HCT116 (cell line): ENCODE results near the gene ADAM8. TPM values are rescaled to one million over a fixed set of nuclear protein-coding genes. Genes with fewer than 3 reads are reported as not detected.

Experiments used
- ATAC-seq: fragments of 200-7000 bp; cut with Tn5 transposase; 2 replicates; pipeline ENCODE4 v1.9.1; 2020; ENCODE audit warnings: mild to moderate bottlenecking, moderate library complexity
- BruUV-seq: library from RNA; stranded (reverse); fragments of 400-500 nt; replicated peaks from 2 replicates; lab custom pipeline; 2021; lab: Mats Ljungman, UMichigan
- CTCF ChIA-PET: fragments of 300-600 bp; sonication (Branson Sonifier 250); formaldehyde crosslinking; loops from one replicate; lab custom pipeline; 2021; ENCODE audit warnings: antibody characterized with exemption; lab: Charles Lee
- POLR2A ChIA-PET: fragments of 300-600, 350-600 bp; sonication (Branson Sonifier 250); formaldehyde crosslinking; loops from one replicate; lab custom pipeline; 2021; ENCODE audit warnings: antibody characterized with exemption; lab: Charles Lee
- RAD21 ChIA-PET, 2 experiments: fragments of 300-600 bp; sonication (Branson Sonifier 250); formaldehyde crosslinking; loops; one replicate each; lab custom pipeline; 2023; ENCODE audit warnings: low total read pairs in 2 of 2; ENCODE audit not compliant: uncharacterized antibody in 2 of 2, unreplicated experiment in 2 of 2, low non-redundant PET in 1 of 2; lab: Charles Lee
- DNase-seq: peaks from one replicate; pipeline ENCODE4 v3.0.0-alpha.2; 2010; ENCODE audit warnings: low read depth, low spot score
- H2AFZ ChIP-seq: fragments of 200-600 bp; shearing (Covaris generic), sonication (generic); 2 replicates; pipeline ENCODE4 v1.6.1; 2017; ENCODE audit warnings: low read depth, mixed run types, mixed read lengths, antibody characterized with exemption, low read length; ENCODE audit not compliant: poor library complexity, severe bottlenecking
- H3K27ac ChIP-seq: 2 replicates; pipeline ENCODE4 v1.5.1; 2012; ENCODE audit warnings: low read depth, low read length
- H3K27me3 ChIP-seq: fragments of 200-600 bp; sonication (generic); 2 replicates; pipeline ENCODE4 v1.6.1; 2016; ENCODE audit warnings: mixed run types, low read length, mixed read lengths; ENCODE audit not compliant: insufficient read depth
- H3K36me3 ChIP-seq, 2 experiments: fragments of 200-500 bp in 1 of 2; fragments of 200-600 bp in 1 of 2; sonication (Bioruptor generic) in 1 of 2; sonication (generic) in 1 of 2; 2 replicates each; pipeline versions ENCODE4 v1.5.1 to v1.6.1; 2014 to 2016; ENCODE audit warnings: low read length in 2 of 2, inconsistent platforms in 1 of 2, mixed read lengths in 1 of 2, mixed run types in 1 of 2; ENCODE audit not compliant: insufficient read depth in 2 of 2, control insufficient read depth in 1 of 2
- H3K4me1 ChIP-seq, 2 experiments: fragments of 200-600 bp in 1 of 2; sonication (generic) in 1 of 2; 2 replicates each; pipeline versions ENCODE4 v1.5.1 to v1.6.1; 2012 to 2017; ENCODE audit warnings: low read length in 2 of 2, inconsistent platforms in 1 of 2, mild to moderate bottlenecking in 1 of 2, mixed read lengths in 1 of 2, mixed run types in 1 of 2, moderate library complexity in 1 of 2; ENCODE audit not compliant: insufficient read depth in 2 of 2, control insufficient read depth in 1 of 2
- H3K4me2 ChIP-seq: fragments of 200-600 bp; sonication (generic); 2 replicates; pipeline ENCODE4 v1.6.1; 2017; ENCODE audit warnings: mixed run types, low read length, mixed read lengths
- H3K4me3 ChIP-seq, 2 experiments: fragments of 200-600 bp in 1 of 2; sonication (generic) in 1 of 2; replicated peaks in 1 of 2; 2 replicates each; pipeline ENCODE4 v1.5.1; 2011 to 2016; ENCODE audit warnings: low read length in 2 of 2, control low read depth in 1 of 2, low read depth in 1 of 2, mild to moderate bottlenecking in 1 of 2, mixed read lengths in 1 of 2, mixed run types in 1 of 2
- H3K79me2 ChIP-seq: fragments of 200-600 bp; sonication (generic); 2 replicates; pipeline ENCODE4 v1.6.1; 2017; ENCODE audit warnings: mild to moderate bottlenecking, mixed run types, low read length, moderate library complexity, mixed read lengths; ENCODE audit not compliant: insufficient read depth
- H3K9ac ChIP-seq: fragments of 200-600 bp; sonication (generic); 2 replicates; pipeline ENCODE4 v1.6.1; 2016; ENCODE audit warnings: low read length, mixed read lengths
- H3K9me2 ChIP-seq: fragments of 200-600 bp; sonication (generic), shearing (Covaris generic); 2 replicates; pipeline ENCODE4 v1.6.1; 2017; ENCODE audit warnings: mixed run types, mild to moderate bottlenecking, moderate library complexity; ENCODE audit not compliant: insufficient read depth
- H3K9me3 ChIP-seq, 2 experiments: fragments of 200-500 bp in 1 of 2; fragments of 200-600 bp in 1 of 2; sonication (Bioruptor generic) in 1 of 2; sonication (generic) in 1 of 2; 2 replicates each; pipeline ENCODE4 v1.6.1; 2014 to 2017; ENCODE audit warnings: low read length in 2 of 2, mixed read lengths in 2 of 2, inconsistent platforms in 1 of 2, low read depth in 1 of 2, mild to moderate bottlenecking in 1 of 2, mixed run types in 1 of 2, moderate library complexity in 1 of 2; ENCODE audit not compliant: control insufficient read depth in 1 of 2, insufficient read depth in 1 of 2
- H4K20me1 ChIP-seq: fragments of 200-600 bp; sonication (generic), shearing (Covaris generic); 2 replicates; pipeline ENCODE4 v1.6.1; 2017; ENCODE audit warnings: mixed run types, mild to moderate bottlenecking, moderate library complexity; ENCODE audit not compliant: insufficient read depth
- EGR1 ChIP-seq: IDR thresholded peaks from 2 replicates; pipeline ENCODE4 v1.6.1; 2012; ENCODE audit warnings: low read depth
- ELF1 ChIP-seq: IDR thresholded peaks from 2 replicates; pipeline ENCODE4 v1.6.1; 2012; ENCODE audit warnings: low read depth, borderline replicate concordance
- EZH2 ChIP-seq: fragments of 200-600 bp; sonication (generic); IDR thresholded peaks from 2 replicates; pipeline ENCODE4 v1.6.1; 2017; ENCODE audit warnings: antibody characterized with exemption, mixed run types
- EZH2phosphoT487 ChIP-seq: fragments of 200-600 bp; IDR thresholded peaks from 2 replicates; pipeline ENCODE4 v1.6.1; 2018; ENCODE audit warnings: antibody characterized with exemption, borderline replicate concordance
- SIN3A ChIP-seq: IDR thresholded peaks from 2 replicates; pipeline ENCODE4 v1.6.1; 2012; ENCODE audit warnings: low read depth
- SP1 ChIP-seq: IDR thresholded peaks from 2 replicates; pipeline ENCODE4 v1.6.1; 2012; ENCODE audit warnings: low read depth
- SRF ChIP-seq: IDR thresholded peaks from 2 replicates; pipeline ENCODE4 v1.6.1; 2012; ENCODE audit warnings: low read depth
- TCF7L2 ChIP-seq: IDR thresholded peaks from 2 replicates; pipeline ENCODE4 v1.7.0; 2011; ENCODE audit warnings: borderline replicate concordance, inconsistent platforms; ENCODE audit not compliant: insufficient read depth, insufficient read length; ENCODE audit errors: extremely low read depth
- ZFX ChIP-seq: fragments of 450-650 bp; IDR thresholded peaks from 2 replicates; pipeline ENCODE4 v1.6.1; 2017
- ZNF274 ChIP-seq: fragments of 200-500 bp; sonication (Bioruptor generic); IDR thresholded peaks from 2 replicates; pipeline ENCODE4 v1.6.1; 2014; ENCODE audit warnings: mild to moderate bottlenecking, low read depth, low read length, inconsistent platforms
- intact Hi-C: fragments of 100-400 bp; cut with micrococcal nuclease; formaldehyde crosslinking; loops from 2 replicates; pipeline ENCODE4 v1.10.0; 2022
- total RNA-seq: library from RNA; stranded (reverse); gene quantifications from one replicate; pipeline ENCODE4 v1.2.1, GENCODE V29; 2021; ENCODE audit not compliant: unreplicated experiment
- TF ChIP-seq, protein P1 (sequence below): IDR thresholded peaks from 2 replicates; pipeline ENCODE4 v1.6.1; 2012; ENCODE audit warnings: low read depth

Gene ADAM8
- total RNA-seq, 1 experiment from 2014 or later = 4.1 TPM

DNA sequence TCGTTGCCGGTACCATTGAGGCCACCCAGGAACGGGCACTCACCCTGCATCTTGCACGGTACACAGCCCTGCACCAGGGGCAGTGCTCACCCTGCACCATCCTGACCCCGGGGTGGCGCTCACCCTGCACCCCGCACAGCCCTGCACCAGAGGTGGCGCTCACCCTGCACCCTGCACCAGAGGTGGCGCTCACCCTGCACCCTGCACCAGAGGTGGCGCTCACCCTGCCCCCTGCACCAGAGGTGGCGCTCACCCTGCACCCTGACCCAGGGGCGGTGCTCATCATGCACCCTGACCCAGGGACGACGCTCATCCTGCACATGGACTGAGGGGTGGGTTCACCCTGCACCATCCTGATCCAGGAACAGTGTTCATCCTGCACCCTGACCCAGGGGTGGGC is 25.6 kb upstream of the ADAM8 start:
- intact Hi-C loops = no loop called here
- no peak overlapping the region for H3K4me2 ChIP-seq
- peaks cover 0 to 4% of the 10 kb centered on the region in 2 experiments; a peak in 2 of 4 replicates for H3K36me3 ChIP-seq
- no peak overlapping the region for H3K9ac ChIP-seq
- peaks cover 2 to 3% of the 10 kb centered on the region in 2 experiments; a peak in 2 of 4 replicates for H3K4me1 ChIP-seq
- peaks cover 38% of the 10 kb centered on the region for H3K79me2 ChIP-seq
- POLR2A ChIA-PET = no interaction called here
- H3K27me3 ChIP-seq = no peaks in the 10 kb centered on the region
- no peaks in the 10 kb centered on the region for H3K9me3 ChIP-seq
- ATAC-seq (no peak), DNase-seq (no peak)
- TF ChIP-seq, protein P1, sequence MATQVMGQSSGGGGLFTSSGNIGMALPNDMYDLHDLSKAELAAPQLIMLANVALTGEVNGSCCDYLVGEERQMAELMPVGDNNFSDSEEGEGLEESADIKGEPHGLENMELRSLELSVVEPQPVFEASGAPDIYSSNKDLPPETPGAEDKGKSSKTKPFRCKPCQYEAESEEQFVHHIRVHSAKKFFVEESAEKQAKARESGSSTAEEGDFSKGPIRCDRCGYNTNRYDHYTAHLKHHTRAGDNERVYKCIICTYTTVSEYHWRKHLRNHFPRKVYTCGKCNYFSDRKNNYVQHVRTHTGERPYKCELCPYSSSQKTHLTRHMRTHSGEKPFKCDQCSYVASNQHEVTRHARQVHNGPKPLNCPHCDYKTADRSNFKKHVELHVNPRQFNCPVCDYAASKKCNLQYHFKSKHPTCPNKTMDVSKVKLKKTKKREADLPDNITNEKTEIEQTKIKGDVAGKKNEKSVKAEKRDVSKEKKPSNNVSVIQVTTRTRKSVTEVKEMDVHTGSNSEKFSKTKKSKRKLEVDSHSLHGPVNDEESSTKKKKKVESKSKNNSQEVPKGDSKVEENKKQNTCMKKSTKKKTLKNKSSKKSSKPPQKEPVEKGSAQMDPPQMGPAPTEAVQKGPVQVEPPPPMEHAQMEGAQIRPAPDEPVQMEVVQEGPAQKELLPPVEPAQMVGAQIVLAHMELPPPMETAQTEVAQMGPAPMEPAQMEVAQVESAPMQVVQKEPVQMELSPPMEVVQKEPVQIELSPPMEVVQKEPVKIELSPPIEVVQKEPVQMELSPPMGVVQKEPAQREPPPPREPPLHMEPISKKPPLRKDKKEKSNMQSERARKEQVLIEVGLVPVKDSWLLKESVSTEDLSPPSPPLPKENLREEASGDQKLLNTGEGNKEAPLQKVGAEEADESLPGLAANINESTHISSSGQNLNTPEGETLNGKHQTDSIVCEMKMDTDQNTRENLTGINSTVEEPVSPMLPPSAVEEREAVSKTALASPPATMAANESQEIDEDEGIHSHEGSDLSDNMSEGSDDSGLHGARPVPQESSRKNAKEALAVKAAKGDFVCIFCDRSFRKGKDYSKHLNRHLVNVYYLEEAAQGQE = no peak
- no peak for TF ChIP-seq ZNF274
- no peak for TF ChIP-seq ELF1
- no peak for TF ChIP-seq TCF7L2
- TF ChIP-seq SIN3A = no peak
- no peak for TF ChIP-seq EZH2phosphoT487
- no peaks in the 10 kb centered on the region for H4K20me1 ChIP-seq
- CTCF ChIA-PET = no interaction called here
- no peak overlapping the region for H3K27ac ChIP-seq
- H2AFZ ChIP-seq = no peak overlapping the region
- no TSS peak for BruUV-seq
- H3K4me3 ChIP-seq = no peak overlapping the region
- RAD21 ChIA-PET = no interaction called here
- no peaks in the 10 kb centered on the region for H3K9me2 ChIP-seq

DNA sequence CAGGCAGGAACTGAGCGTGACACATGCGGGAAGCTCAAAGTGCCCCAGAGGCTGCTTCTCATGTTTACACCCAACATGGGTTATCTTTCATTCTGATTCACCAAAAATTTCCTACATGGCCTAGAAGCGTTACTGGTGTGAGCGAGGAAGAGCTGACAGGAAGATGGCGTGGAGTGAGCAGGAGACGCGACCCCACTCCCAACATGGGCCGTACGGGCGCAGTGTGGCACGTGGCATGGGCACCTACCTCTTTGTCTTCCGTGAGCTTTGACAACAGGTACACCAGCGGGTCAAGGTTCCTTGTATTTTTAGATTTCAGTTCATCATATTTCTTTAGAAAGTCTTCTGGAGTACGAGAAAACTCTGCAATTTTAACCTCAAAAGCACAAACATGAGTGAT is 23.1 kb upstream of the ADAM8 start:
- no TSS peak for BruUV-seq
- POLR2A ChIA-PET = no interaction called here
- Histone ChIP-seq H3K36me3 (peaks cover 0 to 4% of the 10 kb centered on the region in 2 experiments; a peak in 3 of 4 replicates), H4K20me1 (no peaks in the 10 kb centered on the region), H3K4me2 (no peak overlapping the region), H3K4me3 (no peak overlapping the region), H3K27ac (no peak overlapping the region), H3K9ac (no peak overlapping the region), H3K9me3 (no peaks in the 10 kb centered on the region), H3K27me3 (no peaks in the 10 kb centered on the region), H3K4me1 (no peaks in the 10 kb centered on the region), H2AFZ (no peak overlapping the region), H3K9me2 (no peaks in the 10 kb centered on the region), H3K79me2 (peaks cover 20% of the 10 kb centered on the region)
- ATAC-seq (no peak), DNase-seq (no peak)
- intact Hi-C loops = no loop called here
- RAD21 ChIA-PET = no interaction called here
- CTCF ChIA-PET = no interaction called here
- TF ChIP-seq ELF1 = no peak
- TF ChIP-seq EGR1 = no peak
- TF ChIP-seq TCF7L2 = no peak
- no peak for TF ChIP-seq EZH2phosphoT487
- TF ChIP-seq SP1 = no peak
- no peak for TF ChIP-seq SRF
- TF ChIP-seq ZFX = no peak
- TF ChIP-seq EZH2 = no peak
- TF ChIP-seq, protein P1 = no peak
- no peak for TF ChIP-seq ZNF274
